ENCODE data around the gene CYCS.
"Not testable (repeated sequence)": the region's sequence is repeated elsewhere in the genome, so short reads cannot be mapped to it uniquely, and the experiment has no call there.

CYCS gene

DNA sequence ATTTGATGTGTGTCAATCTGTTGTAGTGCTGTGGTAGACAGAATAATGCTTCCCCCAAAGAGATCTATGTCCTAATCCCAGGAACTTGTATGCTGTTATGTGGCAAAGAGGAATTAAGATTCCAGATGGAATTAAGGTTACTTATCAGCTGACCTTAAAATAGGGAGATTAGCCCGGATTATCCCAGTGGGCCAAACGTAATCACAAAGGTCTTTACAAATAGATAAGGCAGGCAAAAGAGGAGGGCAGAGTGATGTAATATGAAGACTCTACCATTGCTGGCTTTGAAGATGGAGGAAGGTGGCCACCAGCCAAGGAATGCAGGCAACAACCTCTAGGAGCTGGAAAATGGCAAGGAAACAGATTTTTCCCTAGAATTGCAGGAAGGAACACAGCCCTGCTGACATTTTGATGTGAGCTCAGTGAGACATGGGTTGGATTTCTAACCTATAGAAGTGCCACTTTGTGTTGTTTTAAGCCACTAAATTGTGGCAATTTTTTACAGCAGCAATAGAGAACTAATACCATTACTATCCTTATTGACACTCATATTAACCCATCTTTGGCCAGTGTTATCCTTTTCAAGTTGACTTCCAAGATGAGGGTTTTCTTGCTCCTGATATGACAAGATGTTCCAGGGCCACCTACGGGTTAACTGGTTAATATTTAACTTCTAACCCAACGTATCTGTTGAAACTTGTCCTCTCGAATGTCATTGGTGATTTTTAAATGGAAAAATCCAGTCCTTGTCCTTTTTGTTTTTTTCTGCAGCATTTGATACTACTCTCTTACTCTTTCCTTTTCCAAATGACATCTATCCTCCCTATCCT is 29.3 kb downstream of the CYCS start:
- Histone ChIP-seq H3K9me3 (ENCODE audit: control insufficient read depth, low read length) (no peaks in the 10 kb centered on the region), H3K4me1 (ENCODE audit: control insufficient read depth, insufficient read depth, low read length) (no peaks in the 10 kb centered on the region), H3K27me3 (ENCODE audit: control insufficient read depth, insufficient read depth, low read length, poor library complexity, severe bottlenecking) (no peaks in the 10 kb centered on the region), H3K36me3 (ENCODE audit: control insufficient read depth, insufficient read depth, low read length) (no peaks in the 10 kb centered on the region), H3K27ac (ENCODE audit: insufficient read depth, low read depth, low read length, poor library complexity, severe bottlenecking) (no peak overlapping the region), H3K4me3 (ENCODE audit: insufficient read depth, low read depth, low read length) (no peak overlapping the region)
- WGBS, 2 experiments = 81 to 86% methylated on average over 5 of the region's 5 CpGs

DNA sequence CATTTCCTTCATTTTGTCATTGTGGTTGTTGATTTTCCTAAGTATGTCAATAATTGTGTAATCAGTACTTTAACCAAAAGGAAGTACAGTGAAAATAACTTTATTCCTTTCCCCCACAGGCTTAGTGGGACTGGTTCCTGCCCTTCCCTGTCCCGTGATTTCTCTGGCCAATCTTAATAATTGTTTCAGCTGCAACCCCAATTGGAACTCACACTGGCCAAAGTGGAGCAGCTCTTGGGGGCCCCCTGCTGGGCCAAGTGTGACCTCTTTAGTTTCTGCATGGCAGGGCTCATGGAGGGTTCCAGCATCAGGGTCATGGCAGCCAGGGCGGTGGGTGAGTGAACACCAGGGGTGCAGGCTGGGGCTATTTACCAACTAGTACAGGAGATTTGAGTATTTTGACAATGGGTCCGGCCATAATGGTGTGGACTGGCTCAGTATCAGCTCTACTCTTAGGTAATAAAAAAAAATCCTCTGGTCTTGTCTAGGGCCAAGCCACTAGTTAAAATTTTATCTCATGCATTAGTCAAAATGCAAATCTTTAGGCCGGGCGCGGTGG is 31.7 kb downstream of the CYCS start:
- H3K4me1 ChIP-seq (ENCODE audit: control insufficient read depth, insufficient read depth, low read length) = no peaks in the 10 kb centered on the region
- 81 to 86% methylated on average over 6 of the region's 6 CpGs for WGBS, 2 experiments
- H3K9me3 ChIP-seq (ENCODE audit: control insufficient read depth, low read length) = no peaks in the 10 kb centered on the region
- no peak overlapping the region for H3K27ac ChIP-seq (ENCODE audit: insufficient read depth, low read depth, low read length, poor library complexity, severe bottlenecking)
- H3K27me3 ChIP-seq (ENCODE audit: control insufficient read depth, insufficient read depth, low read length, poor library complexity, severe bottlenecking) = no peaks in the 10 kb centered on the region
- no peak overlapping the region for H3K4me3 ChIP-seq (ENCODE audit: insufficient read depth, low read depth, low read length)
- no peaks in the 10 kb centered on the region for H3K36me3 ChIP-seq (ENCODE audit: control insufficient read depth, insufficient read depth, low read length)

DNA sequence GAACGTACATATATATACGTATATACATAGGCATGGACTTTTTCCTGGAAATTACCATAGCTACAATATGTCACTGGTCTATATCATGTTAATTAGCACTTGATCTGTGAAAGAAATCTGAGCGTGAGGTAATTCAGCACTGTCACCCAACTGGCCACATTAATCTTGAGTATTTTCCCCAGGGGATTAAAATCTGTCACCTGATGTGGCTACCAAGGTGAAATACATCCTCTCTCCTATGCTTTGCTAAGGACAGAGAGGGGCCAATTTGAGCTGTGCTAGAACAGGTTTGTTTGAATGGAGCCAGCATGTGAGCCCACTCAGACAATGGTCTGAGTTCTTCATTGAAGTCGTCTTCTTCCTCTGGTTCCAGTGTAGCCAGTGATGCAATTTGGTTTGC is 33.3 kb downstream of the CYCS start:
- no peak overlapping the region for H3K27ac ChIP-seq (ENCODE audit: insufficient read depth, low read depth, low read length, poor library complexity, severe bottlenecking)
- H3K4me1 ChIP-seq (ENCODE audit: control insufficient read depth, insufficient read depth, low read length) = no peaks in the 10 kb centered on the region
- no peaks in the 10 kb centered on the region for H3K9me3 ChIP-seq (ENCODE audit: control insufficient read depth, low read length)
- H3K27me3 ChIP-seq (ENCODE audit: control insufficient read depth, insufficient read depth, low read length, poor library complexity, severe bottlenecking) = no peaks in the 10 kb centered on the region
- no peaks in the 10 kb centered on the region for H3K36me3 ChIP-seq (ENCODE audit: control insufficient read depth, insufficient read depth, low read length)
- H3K4me3 ChIP-seq (ENCODE audit: insufficient read depth, low read depth, low read length) = no peak overlapping the region
- WGBS, 2 experiments = 77 to 89% methylated on average over 2 to 4 of the region's 4 CpGs

DNA sequence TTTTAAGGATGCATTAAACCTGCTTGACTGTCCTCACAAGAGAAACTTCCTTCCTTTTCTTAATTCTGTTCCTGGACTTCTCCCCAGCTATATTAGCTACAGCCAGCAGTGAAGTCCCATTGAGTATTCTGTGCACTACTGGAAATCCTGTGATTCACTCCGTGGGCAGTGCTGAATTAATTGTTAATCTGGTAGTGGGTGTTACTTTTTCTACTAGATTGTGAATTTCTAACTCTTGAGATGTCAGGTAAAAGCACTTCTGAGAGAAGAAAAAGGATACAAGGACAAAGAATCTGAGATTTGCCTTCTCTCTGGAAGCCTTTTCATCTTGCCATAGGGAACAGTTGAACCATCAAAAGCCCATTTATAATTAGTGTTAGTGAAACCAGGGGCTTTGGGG is 33.9 kb downstream of the CYCS start:
- Histone ChIP-seq H3K4me3 (ENCODE audit: insufficient read depth, low read depth, low read length) (no peak overlapping the region), H3K9me3 (ENCODE audit: control insufficient read depth, low read length) (no peaks in the 10 kb centered on the region), H3K27me3 (ENCODE audit: control insufficient read depth, insufficient read depth, low read length, poor library complexity, severe bottlenecking) (no peaks in the 10 kb centered on the region), H3K4me1 (ENCODE audit: control insufficient read depth, insufficient read depth, low read length) (no peaks in the 10 kb centered on the region), H3K36me3 (ENCODE audit: control insufficient read depth, insufficient read depth, low read length) (no peaks in the 10 kb centered on the region), H3K27ac (ENCODE audit: insufficient read depth, low read depth, low read length, poor library complexity, severe bottlenecking) (no peak overlapping the region)
- 71 to 88% methylated on average over 1 of the region's 1 CpG for WGBS, 2 experiments

DNA sequence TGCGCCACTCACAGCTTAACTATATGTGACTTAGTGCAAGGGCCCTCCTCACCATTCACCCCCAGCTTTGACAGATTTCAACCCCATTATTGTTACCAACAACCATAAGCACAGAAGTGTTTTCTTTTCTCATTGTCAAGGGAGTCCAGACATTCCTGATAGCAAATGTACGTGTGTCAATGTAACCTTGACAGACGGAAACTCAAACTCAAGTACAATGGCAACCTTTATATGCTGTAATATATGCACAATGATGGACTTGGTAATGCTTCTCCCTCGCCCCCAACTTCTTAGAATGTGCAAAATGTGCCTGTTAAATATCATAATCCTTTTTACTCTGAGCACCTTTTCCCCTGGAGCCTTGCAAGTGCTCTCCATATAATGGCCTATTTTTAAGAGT is 34.7 kb downstream of the CYCS start:
- Histone ChIP-seq H3K27ac (ENCODE audit: insufficient read depth, low read depth, low read length, poor library complexity, severe bottlenecking) (no peak overlapping the region), H3K27me3 (ENCODE audit: control insufficient read depth, insufficient read depth, low read length, poor library complexity, severe bottlenecking) (no peaks in the 10 kb centered on the region), H3K36me3 (ENCODE audit: control insufficient read depth, insufficient read depth, low read length) (no peaks in the 10 kb centered on the region), H3K9me3 (ENCODE audit: control insufficient read depth, low read length) (no peaks in the 10 kb centered on the region), H3K4me3 (ENCODE audit: insufficient read depth, low read depth, low read length) (no peak overlapping the region), H3K4me1 (ENCODE audit: control insufficient read depth, insufficient read depth, low read length) (no peaks in the 10 kb centered on the region)
- WGBS, 2 experiments = 87 to 95% methylated on average over 4 of the region's 4 CpGs

DNA sequence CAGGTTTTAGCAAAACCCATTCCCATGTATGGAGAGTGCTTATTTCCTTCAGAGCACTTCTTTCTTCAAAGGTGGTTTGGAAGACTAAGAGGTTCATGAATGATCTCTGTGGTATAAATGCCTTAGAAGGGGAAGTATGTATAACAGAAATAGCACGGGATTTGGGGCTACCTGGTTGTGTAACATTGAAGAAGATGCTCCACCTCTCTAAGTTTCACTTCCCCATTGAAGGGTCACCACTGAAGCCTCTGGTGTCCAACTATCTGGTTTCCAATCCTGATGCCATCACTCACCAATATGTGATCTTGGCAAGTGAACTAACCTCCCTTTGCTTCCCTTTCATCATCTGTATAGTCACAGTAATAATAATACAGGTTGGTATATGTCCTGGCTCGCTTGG is 37.2 kb downstream of the CYCS start:
- Histone ChIP-seq H3K4me3 (ENCODE audit: insufficient read depth, low read depth, low read length) (no peak overlapping the region), H3K4me1 (ENCODE audit: control insufficient read depth, insufficient read depth, low read length) (no peaks in the 10 kb centered on the region), H3K36me3 (ENCODE audit: control insufficient read depth, insufficient read depth, low read length) (no peaks in the 10 kb centered on the region), H3K27ac (ENCODE audit: insufficient read depth, low read depth, low read length, poor library complexity, severe bottlenecking) (no peak overlapping the region), H3K9me3 (ENCODE audit: control insufficient read depth, low read length) (no peaks in the 10 kb centered on the region), H3K27me3 (ENCODE audit: control insufficient read depth, insufficient read depth, low read length, poor library complexity, severe bottlenecking) (no peaks in the 10 kb centered on the region)
- WGBS, 2 experiments = 72 to 95% methylated on average over 1 to 2 of the region's 2 CpGs

DNA sequence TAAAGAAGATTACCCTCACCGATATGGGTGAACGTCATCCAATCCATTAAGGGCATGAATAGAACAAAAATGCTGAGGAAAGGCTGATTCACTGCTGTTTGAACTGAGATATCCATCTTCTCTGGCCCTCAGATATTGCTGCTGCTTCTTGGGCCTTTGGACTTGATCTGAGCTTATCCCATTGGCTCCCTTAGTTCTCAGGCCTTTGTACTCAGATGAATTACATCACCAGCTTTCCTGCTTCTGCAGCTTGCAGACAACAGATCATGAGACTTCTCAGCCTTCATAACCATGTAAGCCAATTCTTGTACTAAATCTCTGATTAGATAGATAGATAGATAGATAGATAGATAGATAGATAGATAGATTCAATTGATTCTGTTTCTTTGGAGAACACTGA is 40.2 kb downstream of the CYCS start:
- 93 to 95% methylated on average over 2 of the region's 2 CpGs for WGBS, 2 experiments
- Histone ChIP-seq H3K4me1 (ENCODE audit: control insufficient read depth, insufficient read depth, low read length) (no peaks in the 10 kb centered on the region), H3K36me3 (ENCODE audit: control insufficient read depth, insufficient read depth, low read length) (no peaks in the 10 kb centered on the region), H3K9me3 (ENCODE audit: control insufficient read depth, low read length) (no peaks in the 10 kb centered on the region), H3K4me3 (ENCODE audit: insufficient read depth, low read depth, low read length) (no peak overlapping the region), H3K27ac (ENCODE audit: insufficient read depth, low read depth, low read length, poor library complexity, severe bottlenecking) (no peak overlapping the region), H3K27me3 (ENCODE audit: control insufficient read depth, insufficient read depth, low read length, poor library complexity, severe bottlenecking) (no peaks in the 10 kb centered on the region)

DNA sequence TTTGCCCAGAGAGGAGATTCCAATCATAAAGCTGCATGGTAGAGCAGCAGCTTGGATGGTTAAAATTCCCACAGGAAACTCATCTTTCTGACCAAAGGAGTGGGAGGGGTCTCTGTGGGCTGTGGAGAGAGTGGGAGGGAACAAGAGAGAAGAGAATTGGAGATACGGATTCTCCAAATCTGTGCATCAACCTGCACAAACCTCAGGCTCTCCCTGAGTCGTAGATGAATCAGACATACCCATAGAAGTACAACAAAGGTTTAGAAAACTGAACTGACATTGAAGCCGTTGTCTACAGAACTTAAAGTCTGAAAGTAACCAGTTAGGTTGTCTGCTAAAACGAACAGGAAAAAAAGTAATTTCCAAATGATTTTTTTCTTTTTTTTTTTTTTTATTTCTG is 41.9 kb downstream of the CYCS start:
- 93 to 95% methylated on average over 3 to 4 of the region's 4 CpGs for WGBS, 2 experiments
- Histone ChIP-seq H3K36me3 (ENCODE audit: control insufficient read depth, insufficient read depth, low read length) (no peaks in the 10 kb centered on the region), H3K4me1 (ENCODE audit: control insufficient read depth, insufficient read depth, low read length) (no peaks in the 10 kb centered on the region), H3K27ac (ENCODE audit: insufficient read depth, low read depth, low read length, poor library complexity, severe bottlenecking) (no peak overlapping the region), H3K4me3 (ENCODE audit: insufficient read depth, low read depth, low read length) (no peak overlapping the region), H3K27me3 (ENCODE audit: control insufficient read depth, insufficient read depth, low read length, poor library complexity, severe bottlenecking) (no peaks in the 10 kb centered on the region), H3K9me3 (ENCODE audit: control insufficient read depth, low read length) (no peaks in the 10 kb centered on the region)

DNA sequence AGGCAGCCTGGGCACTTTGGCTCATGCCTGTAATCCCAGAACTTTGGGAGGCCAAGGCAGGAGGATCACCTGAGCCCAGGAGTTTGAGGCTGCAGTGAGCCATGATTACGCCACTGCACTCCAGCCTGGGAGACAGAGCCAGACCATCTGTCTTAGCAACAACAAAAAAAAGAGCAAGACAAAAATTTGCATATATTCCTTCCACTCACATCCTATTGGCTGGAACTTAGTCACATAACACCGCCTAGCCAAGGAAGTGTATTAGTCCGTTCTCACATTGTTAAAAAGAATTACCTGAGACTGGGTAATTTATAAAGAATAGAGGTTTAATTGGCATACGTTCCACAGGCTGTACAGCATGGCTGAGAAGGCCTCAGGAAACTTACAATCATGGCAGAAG is 43.0 kb downstream of the CYCS start:
- H3K4me1 ChIP-seq (ENCODE audit: control insufficient read depth, insufficient read depth, low read length); H3K27ac ChIP-seq (ENCODE audit: insufficient read depth, low read depth, low read length, poor library complexity, severe bottlenecking); H3K4me3 ChIP-seq (ENCODE audit: insufficient read depth, low read depth, low read length); H3K27me3 ChIP-seq (ENCODE audit: control insufficient read depth, insufficient read depth, low read length, poor library complexity, severe bottlenecking); H3K9me3 ChIP-seq (ENCODE audit: control insufficient read depth, low read length); H3K36me3 ChIP-seq (ENCODE audit: control insufficient read depth, insufficient read depth, low read length): not testable (repeated sequence)
- 91 to 93% methylated on average over 4 of the region's 4 CpGs for WGBS, 2 experiments

DNA sequence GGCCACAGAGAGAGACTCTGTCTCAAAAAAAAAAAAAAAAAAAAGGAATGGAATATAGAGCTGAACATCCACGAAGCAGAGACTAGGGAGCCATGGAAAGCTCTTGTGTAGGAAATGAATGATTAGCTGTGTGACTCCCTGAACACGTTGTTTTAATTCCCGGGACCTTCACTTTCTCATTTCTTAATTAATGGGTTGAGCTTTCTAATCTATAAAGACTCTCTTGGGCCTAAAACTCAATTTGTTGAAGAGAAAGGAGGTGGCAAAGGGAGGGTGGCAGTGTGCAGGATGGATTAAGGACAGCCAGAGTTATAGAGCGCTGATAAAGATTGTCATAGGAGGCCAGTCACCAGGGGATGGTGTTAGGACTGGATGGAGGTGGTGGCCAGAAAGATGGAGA is 48.0 kb downstream of the CYCS start:
- H3K9me3 ChIP-seq (ENCODE audit: control insufficient read depth, low read length) = no peaks in the 10 kb centered on the region
- H3K36me3 ChIP-seq (ENCODE audit: control insufficient read depth, insufficient read depth, low read length) = no peaks in the 10 kb centered on the region
- WGBS, 2 experiments = 86 to 96% methylated on average over 4 of the region's 4 CpGs
- H3K27me3 ChIP-seq (ENCODE audit: control insufficient read depth, insufficient read depth, low read length, poor library complexity, severe bottlenecking) = no peaks in the 10 kb centered on the region
- H3K27ac ChIP-seq (ENCODE audit: insufficient read depth, low read depth, low read length, poor library complexity, severe bottlenecking) = no peak overlapping the region
- no peaks in the 10 kb centered on the region for H3K4me1 ChIP-seq (ENCODE audit: control insufficient read depth, insufficient read depth, low read length)
- H3K4me3 ChIP-seq (ENCODE audit: insufficient read depth, low read depth, low read length) = no peak overlapping the region
